Loucy (cell line): ENCODE data around the gene ZNF541.

Experiments used
- H2AFZ ChIP-seq: fragments of 200-600 bp; sonication (generic); 2 replicates; pipeline ENCODE4 v1.6.0; 2016; ENCODE audit warnings: antibody characterized with exemption, mild to moderate bottlenecking, low read length, moderate library complexity
- H3F3A ChIP-seq: fragments of 200-600 bp; 2 replicates; pipeline ENCODE4 v1.6.0; 2016; ENCODE audit warnings: antibody characterized with exemption, low read depth, mild to moderate bottlenecking
- H3K27me3 ChIP-seq: fragments of 200-600 bp; sonication (generic); 2 replicates; pipeline ENCODE4 v1.6.1; 2014; ENCODE audit warnings: low read length, mild to moderate bottlenecking; ENCODE audit not compliant: insufficient read depth, poor library complexity, severe bottlenecking
- H3K36me3 ChIP-seq: fragments of 200-600 bp; sonication (generic); 2 replicates; pipeline ENCODE4 v1.6.1; 2016; ENCODE audit warnings: low read length; ENCODE audit not compliant: insufficient read depth
- H3K4me1 ChIP-seq: fragments of 200-600 bp; sonication (generic); 2 replicates; pipeline ENCODE4 v1.5.1; 2014; ENCODE audit warnings: low read length, mild to moderate bottlenecking; ENCODE audit not compliant: insufficient read depth, poor library complexity, severe bottlenecking
- H3K4me2 ChIP-seq: fragments of 200-600 bp; sonication (generic); 2 replicates; pipeline ENCODE4 v1.6.0; 2014; ENCODE audit warnings: antibody characterized with exemption, low read length, low read depth, mild to moderate bottlenecking; ENCODE audit not compliant: poor library complexity, severe bottlenecking
- H3K4me3 ChIP-seq: fragments of 200-600 bp; sonication (generic); 2 replicates; pipeline ENCODE4 v1.5.1; 2014; ENCODE audit warnings: low read length, mild to moderate bottlenecking, mixed read lengths; ENCODE audit not compliant: poor library complexity, severe bottlenecking
- H3K79me2 ChIP-seq: fragments of 200-600 bp; sonication (generic); 2 replicates; pipeline ENCODE4 v1.6.1; 2014; ENCODE audit warnings: low read length; ENCODE audit not compliant: insufficient read depth
- H3K9ac ChIP-seq: fragments of 200-600 bp; sonication (generic); 2 replicates; pipeline ENCODE4 v1.6.0; 2014; ENCODE audit warnings: mild to moderate bottlenecking, low read depth, low read length, moderate library complexity; ENCODE audit not compliant: poor library complexity, severe bottlenecking
- H3K9me2 ChIP-seq: fragments of 200-600 bp; sonication (generic); replicated peaks from 2 replicates; pipeline ENCODE4 v1.6.1; 2016; ENCODE audit warnings: low read depth, low read length, mixed read lengths
- H3K9me3 ChIP-seq: fragments of 200-600 bp; sonication (generic); 2 replicates; pipeline ENCODE4 v1.6.1; 2014; ENCODE audit warnings: mild to moderate bottlenecking, antibody characterized with exemption, low read length, low read depth; ENCODE audit not compliant: insufficient read depth
- H4K20me1 ChIP-seq: fragments of 200-600 bp; sonication (generic); 2 replicates; pipeline ENCODE4 v1.6.0; 2014; ENCODE audit warnings: antibody characterized with exemption, low read length, mild to moderate bottlenecking; ENCODE audit not compliant: insufficient read depth, poor library complexity, severe bottlenecking
- CTCF ChIP-seq: fragments of 200-600 bp; sonication (generic); conservative IDR thresholded peaks from 2 replicates; pipeline ENCODE4 v1.5.1; 2014; ENCODE audit warnings: mild to moderate bottlenecking, antibody characterized with exemption, low read length
- EZH2phosphoT487 ChIP-seq: fragments of 200-600 bp; IDR thresholded peaks from 2 replicates; pipeline ENCODE4 v1.6.1; 2018; ENCODE audit warnings: antibody characterized with exemption, mild to moderate bottlenecking, moderate library complexity, borderline replicate concordance

The ZNF541 gene

GRCh38 chr19:47534628-47535027 lies 38.3 kb downstream of the ZNF541 start:
- Histone ChIP-seq H3K4me1 (no peaks in the 10 kb centered on the region), H3F3A (no peaks in the 10 kb centered on the region), H4K20me1 (no peaks in the 10 kb centered on the region), H3K9me3 (no peaks in the 10 kb centered on the region), H3K9me2 (no peaks in the 10 kb centered on the region), H3K36me3 (no peaks in the 10 kb centered on the region), H3K79me2 (no peaks in the 10 kb centered on the region), H2AFZ (no peak overlapping the region), H3K9ac (no peak overlapping the region), H3K4me3 (no peak overlapping the region), H3K27me3 (no peaks in the 10 kb centered on the region), H3K4me2 (no peak overlapping the region)
- TF ChIP-seq EZH2phosphoT487 (no peak), CTCF (no peak)

GRCh38 chr19:47531640-47532387 lies 41.1 kb downstream of the ZNF541 start:
- no peaks in the 10 kb centered on the region for H3K4me1 ChIP-seq
- H3K4me3 ChIP-seq, result no peak overlapping the region
- H3K9me3 ChIP-seq, result no peaks in the 10 kb centered on the region
- H3F3A ChIP-seq, result no peaks in the 10 kb centered on the region
- no peak overlapping the region for H3K4me2 ChIP-seq
- no peaks in the 10 kb centered on the region for H3K27me3 ChIP-seq
- H3K9me2 ChIP-seq, result no peaks in the 10 kb centered on the region
- H3K79me2 ChIP-seq, result no peaks in the 10 kb centered on the region
- TF ChIP-seq EZH2phosphoT487, result no peak
- peak; percentile 36; the same call in 1 of the 2 replicates for TF ChIP-seq CTCF
- no peaks in the 10 kb centered on the region for H3K36me3 ChIP-seq
- no peak overlapping the region for H2AFZ ChIP-seq
- H4K20me1 ChIP-seq, result no peaks in the 10 kb centered on the region
- no peak overlapping the region for H3K9ac ChIP-seq

DNA sequence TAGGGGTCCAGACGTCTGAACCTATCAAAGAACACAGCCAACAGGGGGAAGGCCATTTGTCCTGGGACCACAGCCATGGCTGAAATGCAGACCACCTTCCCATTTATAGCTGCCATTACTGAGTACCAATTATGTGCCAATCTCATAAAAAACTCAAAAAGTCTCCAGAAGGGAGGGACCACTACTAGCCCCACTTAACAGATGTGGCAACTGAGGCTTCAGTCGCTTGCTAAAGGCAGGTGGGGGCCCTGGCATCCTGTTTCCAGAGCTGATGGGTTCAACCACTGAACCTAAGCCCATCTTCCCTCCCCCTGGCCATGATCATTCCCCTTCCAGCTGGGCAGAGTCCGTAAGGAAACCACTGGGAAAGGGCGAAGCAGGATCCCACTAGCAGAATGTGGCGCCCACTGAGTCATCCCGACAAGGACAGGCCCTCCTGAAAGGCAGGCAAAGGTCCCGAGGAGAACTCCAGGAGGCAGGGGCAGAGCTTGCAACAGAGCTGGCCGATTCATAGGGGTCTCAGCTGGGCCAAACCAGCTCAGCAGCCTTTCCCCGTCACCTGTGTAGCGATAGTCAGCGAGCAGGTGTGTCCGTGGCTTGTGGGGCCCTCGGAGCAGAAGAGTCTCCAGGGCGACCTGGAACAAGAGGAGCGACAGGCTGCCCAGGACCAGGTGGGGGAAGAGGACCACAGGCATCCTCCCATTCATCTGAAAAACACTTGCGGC lies 43.8 kb downstream of the ZNF541 start:
- Histone ChIP-seq H3K9ac (no peak overlapping the region), H3K9me2 (no peaks in the 10 kb centered on the region), H3K36me3 (no peaks in the 10 kb centered on the region), H3K4me1 (no peaks in the 10 kb centered on the region), H4K20me1 (no peaks in the 10 kb centered on the region), H3K27me3 (no peaks in the 10 kb centered on the region), H3K79me2 (no peaks in the 10 kb centered on the region), H3K9me3 (no peaks in the 10 kb centered on the region), H3K4me3 (no peak overlapping the region), H3F3A (no peaks in the 10 kb centered on the region), H2AFZ (no peak overlapping the region), H3K4me2 (no peak overlapping the region)
- TF ChIP-seq CTCF (no peak), EZH2phosphoT487 (no peak)
